ENCODE data around the gene NUP98.

The NUP98 gene

GRCh38 chr11:3635641-3636375, 161.5 kb downstream of the NUP98 start:
- DNase-seq = no peak

GRCh38 chr11:3632070-3632660, 165.2 kb downstream of the NUP98 start:
- DNase-seq = no peak

GRCh38 chr11:3631331-3631730, 166.0 kb downstream of the NUP98 start:
- no peak for DNase-seq

GRCh38 chr11:3627291-3627690, 170.1 kb downstream of the NUP98 start:
- DNase-seq = no peak

GRCh38 chr11:3626250-3626960, 170.9 kb downstream of the NUP98 start:
- DNase-seq = no peak
